NT2/D1 (cell line): ENCODE data around the gene MYL6.
"Not testable (repeated sequence)": the region's sequence is repeated elsewhere in the genome, so short reads cannot be mapped to it uniquely, and the experiment has no call there.

Source experiments
- DNase-seq: peaks from one replicate; pipeline ENCODE4 v3.0.0-alpha.2; 2011; ENCODE audit warnings: low read depth, low spot score
- H3K27me3 ChIP-seq: 2 replicates; pipeline ENCODE4 v1.6.0; 2011; ENCODE audit warnings: mild to moderate bottlenecking; ENCODE audit not compliant: insufficient read length, insufficient read depth
- H3K36me3 ChIP-seq: 2 replicates; pipeline ENCODE4 v1.6.1; 2011; ENCODE audit warnings: mild to moderate bottlenecking, low read length, mixed read lengths; ENCODE audit not compliant: insufficient read depth, insufficient read length
- H3K4me1 ChIP-seq: 2 replicates; pipeline ENCODE4 v1.5.1; 2011; ENCODE audit not compliant: insufficient read depth, insufficient read length
- H3K4me3 ChIP-seq: 2 replicates; pipeline ENCODE4 v1.5.1; 2011; ENCODE audit warnings: low read depth; ENCODE audit not compliant: insufficient read length
- H3K9ac ChIP-seq: 2 replicates; pipeline ENCODE4 v1.6.0; 2011; ENCODE audit warnings: low read depth; ENCODE audit not compliant: insufficient read length
- H3K9me3 ChIP-seq: 2 replicates; pipeline ENCODE4 v1.5.1; 2011; ENCODE audit warnings: mild to moderate bottlenecking, low read length; ENCODE audit not compliant: insufficient read depth
- SUZ12 ChIP-seq: IDR thresholded peaks from 2 replicates; pipeline ENCODE4 v1.6.1; 2011; ENCODE audit not compliant: insufficient read length, insufficient read depth; ENCODE audit errors: extremely low read depth
- YY1 ChIP-seq: IDR thresholded peaks from 2 replicates; pipeline ENCODE4 v1.6.1; 2011; ENCODE audit not compliant: insufficient read length, insufficient read depth
- ZNF274 ChIP-seq: IDR thresholded peaks from 2 replicates; pipeline ENCODE4 v1.6.1; 2011; ENCODE audit warnings: mild to moderate bottlenecking, low read depth, low read length

The MYL6 gene

DNA sequence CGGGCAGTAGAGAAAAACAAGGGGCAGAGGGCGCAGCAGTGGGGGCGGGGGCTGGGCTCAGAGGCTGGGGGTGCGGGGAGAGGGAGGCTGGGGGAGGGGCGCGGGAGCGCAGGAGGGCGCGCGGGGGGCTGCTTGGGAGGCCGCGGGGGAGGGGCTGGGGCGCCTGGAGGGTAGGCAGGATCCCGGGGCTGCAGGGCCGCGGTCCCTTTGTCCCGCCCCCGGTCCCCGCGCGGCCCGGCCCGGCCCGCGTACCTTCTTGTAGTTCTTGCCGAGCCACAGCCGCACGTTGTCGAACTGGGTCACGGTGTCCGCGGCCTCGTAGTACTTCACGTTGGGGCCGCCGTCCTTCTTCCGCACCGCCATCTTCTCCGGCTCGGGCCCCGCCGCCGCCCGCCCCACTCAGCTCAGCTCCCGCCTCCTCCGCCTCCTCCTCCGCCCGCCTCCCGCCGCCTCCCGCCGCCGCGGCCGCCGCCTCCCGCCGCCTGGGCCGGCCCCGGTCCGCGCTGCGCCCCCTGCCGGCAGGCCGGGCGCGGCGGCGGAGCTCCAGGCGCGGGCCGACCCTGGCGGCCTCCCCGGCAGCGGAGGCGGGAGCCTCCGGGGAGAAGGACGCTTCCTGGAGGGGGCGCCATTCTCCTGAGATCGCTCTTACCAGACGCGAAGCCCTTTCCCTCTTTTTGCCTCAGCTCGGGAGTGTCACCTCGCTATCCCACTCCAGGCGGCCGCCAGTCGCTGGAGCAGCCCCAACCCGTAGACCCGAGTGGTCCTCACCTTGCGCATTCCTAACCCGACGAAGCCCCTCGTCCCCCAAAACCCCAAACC is 31.1 kb downstream of the MYL6 start, which contains the start of gene SMARCC2:
SMARCC2 (minus strand) TSS at position 385 of the 819 bp plus-strand sequence; CDS start at position 363, 22 bp downstream.
- Histone ChIP-seq H3K36me3 (peaks cover 24% of the 10 kb centered on the region), H3K4me1 (no peaks in the 10 kb centered on the region), H3K4me3 (peak within 1 kb of the TSS; percentile 90), H3K27me3 (no peaks in the 10 kb centered on the region), H3K9ac (peak within 1 kb of the TSS; percentile 94), H3K9me3 (no peaks in the 10 kb centered on the region)
- DNase-seq = peak; percentile 90
- TF ChIP-seq SUZ12 (no peak), ZNF274 (no peak), YY1 (no peak)

DNA sequence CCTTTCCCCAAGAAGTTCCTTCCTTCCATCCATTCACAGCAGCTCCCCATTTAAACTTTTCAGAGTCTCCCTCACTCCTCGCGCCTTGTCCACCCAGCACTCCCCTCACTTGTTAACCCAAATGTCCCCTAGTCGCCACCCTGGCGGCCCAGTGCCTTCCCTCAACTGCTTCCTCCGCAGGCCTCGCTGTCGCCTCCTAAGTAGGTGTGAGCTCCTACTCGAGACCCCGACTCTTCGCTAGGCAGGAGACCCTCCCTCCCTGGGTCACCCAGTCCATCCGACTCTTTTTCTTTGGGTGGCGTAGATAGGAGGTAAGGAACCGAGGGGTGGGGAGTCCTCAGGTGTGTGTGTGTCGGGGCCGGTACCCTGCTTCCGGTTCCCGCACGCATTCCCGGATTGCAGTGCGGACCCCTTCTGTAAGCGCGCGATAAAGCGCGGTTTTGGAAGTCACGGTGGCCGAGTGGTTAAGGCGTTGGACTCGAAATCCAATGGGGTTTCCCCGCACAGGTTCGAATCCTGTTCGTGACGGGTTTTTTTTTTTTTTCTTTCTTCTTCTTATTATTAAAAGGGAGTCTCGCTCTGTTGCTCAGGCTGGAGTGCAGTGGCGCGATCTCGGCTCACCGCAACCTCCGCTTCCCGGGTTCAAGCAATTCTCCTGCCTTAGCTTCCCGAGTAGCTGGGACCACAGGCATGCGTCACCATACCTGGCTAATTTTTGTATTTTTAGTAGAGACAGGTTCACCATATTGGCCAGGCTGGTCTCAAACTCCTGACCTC is 31.9 kb downstream of the MYL6 start:
- TF ChIP-seq ZNF274 (no peak), SUZ12 (no peak), YY1 (no peak)
- H3K9me3 ChIP-seq = no peaks in the 10 kb centered on the region

DNA sequence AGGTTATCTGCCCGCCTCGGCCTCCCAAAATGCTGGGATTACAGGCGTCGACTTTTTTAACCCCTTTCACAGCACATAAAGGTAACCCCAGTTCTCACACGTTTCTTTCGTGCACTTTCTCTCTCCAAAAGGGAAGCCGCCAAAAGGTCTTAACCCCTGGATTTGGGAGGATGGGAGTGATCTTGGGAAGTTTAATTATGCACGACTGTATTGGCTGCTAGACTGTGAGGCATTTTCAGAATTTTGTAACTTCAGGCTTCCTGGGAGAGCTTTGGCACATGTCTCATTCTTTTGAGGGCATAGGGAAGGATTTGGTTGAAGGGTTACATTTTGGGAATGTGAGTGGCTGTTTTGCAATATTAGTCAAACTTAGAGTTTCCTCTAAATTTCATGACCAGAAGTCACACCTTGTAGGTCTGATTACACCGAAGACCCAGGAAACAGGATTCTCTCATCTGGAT is 32.6 kb downstream of the MYL6 start:
- no peak for DNase-seq
- H3K27me3 ChIP-seq = no peaks in the 10 kb centered on the region
- H3K9ac ChIP-seq = peak overlapping the region; percentile 94
- H3K4me3 ChIP-seq = peak overlapping the region; percentile 13
- peaks cover 14% of the 10 kb centered on the region for H3K36me3 ChIP-seq
- no peaks in the 10 kb centered on the region for H3K9me3 ChIP-seq
- no peaks in the 10 kb centered on the region for H3K4me1 ChIP-seq
- TF ChIP-seq SUZ12 = no peak
- no peak for TF ChIP-seq ZNF274
- TF ChIP-seq YY1 = no peak

More for the DNA sequence above, 31.9 kb downstream of the MYL6 start:
- peak; percentile 89 for DNase-seq
- H3K4me3 ChIP-seq = peak overlapping the region; percentile 90
- no peaks in the 10 kb centered on the region for H3K4me1 ChIP-seq
- no peaks in the 10 kb centered on the region for H3K27me3 ChIP-seq
- peaks cover 16% of the 10 kb centered on the region for H3K36me3 ChIP-seq
- peak overlapping the region; percentile 94 for H3K9ac ChIP-seq

DNA sequence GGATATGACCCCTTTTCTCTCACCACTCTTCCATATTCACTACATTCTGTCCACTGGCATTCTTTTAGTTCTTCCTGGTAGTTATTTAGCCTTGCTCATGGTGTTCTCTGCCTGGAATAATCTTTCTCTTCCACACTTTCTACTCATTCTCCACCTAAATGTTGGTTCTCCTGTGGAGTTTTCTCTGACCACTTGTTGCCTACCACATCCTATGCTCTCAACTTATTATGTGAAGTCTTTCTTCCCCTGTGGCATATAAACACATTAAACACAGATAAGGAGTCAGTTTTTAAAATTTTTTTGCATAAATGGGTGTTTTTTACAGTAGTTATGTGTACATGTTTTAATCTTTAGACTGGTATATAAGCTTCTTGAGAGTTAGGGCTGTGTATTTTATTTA is 34.4 kb downstream of the MYL6 start:
- Histone ChIP-seq H3K9ac (no peak overlapping the region), H3K36me3 (no peaks in the 10 kb centered on the region), H3K27me3 (no peaks in the 10 kb centered on the region), H3K4me3 (no peak overlapping the region), H3K9me3 (no peaks in the 10 kb centered on the region), H3K4me1 (no peaks in the 10 kb centered on the region)
- no peak for DNase-seq
- no peak for TF ChIP-seq ZNF274
- TF ChIP-seq SUZ12 = no peak
- TF ChIP-seq YY1 = no peak

DNA sequence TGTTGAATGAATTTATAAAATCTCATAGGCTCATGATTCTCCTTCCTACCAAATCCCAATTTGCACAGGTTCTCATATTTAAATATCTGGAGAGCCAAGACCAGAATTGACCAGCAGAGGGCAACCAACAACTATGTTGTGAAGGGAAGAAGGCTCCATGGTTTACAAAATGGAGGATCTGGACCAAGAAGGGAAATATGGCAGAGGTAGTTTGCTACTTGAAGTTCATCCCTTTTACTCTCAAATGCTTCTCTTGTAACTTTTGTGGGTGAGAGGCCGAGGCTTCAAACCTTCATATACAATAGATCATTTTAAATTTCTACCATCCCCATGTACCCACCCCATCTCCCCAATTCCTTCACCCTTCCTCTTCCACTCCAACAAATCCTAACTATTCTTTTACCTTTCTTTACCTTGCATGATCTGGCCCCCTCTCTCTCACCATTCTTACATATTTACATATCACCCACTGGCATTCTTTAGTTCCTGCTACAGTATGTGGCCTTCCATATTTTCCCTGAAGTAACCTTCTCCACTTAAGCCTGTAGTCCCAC is 34.9 kb downstream of the MYL6 start:
- no peak for TF ChIP-seq ZNF274
- TF ChIP-seq YY1 = peak; percentile 57
- peak; percentile 87 for DNase-seq
- H3K4me3 ChIP-seq = no peak overlapping the region
- H3K27me3 ChIP-seq = no peaks in the 10 kb centered on the region
- H3K9me3 ChIP-seq = no peaks in the 10 kb centered on the region
- no peaks in the 10 kb centered on the region for H3K4me1 ChIP-seq
- no peak overlapping the region for H3K9ac ChIP-seq
- no peaks in the 10 kb centered on the region for H3K36me3 ChIP-seq

- not testable (repeated sequence) for H3K9me3 ChIP-seq, DNase-seq, H3K27me3 ChIP-seq, H3K4me1 ChIP-seq, H3K4me3 ChIP-seq, H3K36me3 ChIP-seq, H3K9ac ChIP-seq
These were observed 38.8 kb downstream of the MYL6 start for GRCh38 chr12:56196818-56197550.
